Neuronal stem cell (in vitro differentiated cells): ENCODE data around the gene TMEM196. TPM values are rescaled to one million over a fixed set of nuclear protein-coding genes. Genes with fewer than 3 reads are reported as not detected.

ENCODE experiments used
- DNase-seq: peaks from one replicate; pipeline ENCODE4 v3.0.0-alpha.2; 2013; ENCODE audit warnings: low spot score
- H2AFZ ChIP-seq: one replicate; pipeline ENCODE4 v1.6.1; 2013; ENCODE audit warnings: mild to moderate bottlenecking, low read length, inconsistent platforms
- H2AK5ac ChIP-seq: 2 replicates; pipeline ENCODE4 v1.6.1; 2013; ENCODE audit warnings: low read depth, mild to moderate bottlenecking, inconsistent platforms, low read length, moderate library complexity, mixed read lengths
- H2BK120ac ChIP-seq: 2 replicates; pipeline ENCODE4 v1.6.1; 2013; ENCODE audit warnings: low read depth, mild to moderate bottlenecking, inconsistent platforms, low read length, moderate library complexity, mixed read lengths
- H2BK12ac ChIP-seq: one replicate; pipeline ENCODE4 v1.6.1; 2013; ENCODE audit warnings: low read length, inconsistent platforms
- H2BK15ac ChIP-seq: 2 replicates; pipeline ENCODE4 v1.6.1; 2013; ENCODE audit warnings: mild to moderate bottlenecking, low read length, inconsistent platforms, mixed read lengths
- H2BK5ac ChIP-seq: one replicate; pipeline ENCODE4 v1.6.1; 2013; ENCODE audit warnings: inconsistent platforms, mild to moderate bottlenecking, low read length, moderate library complexity
- H3K14ac ChIP-seq: one replicate; pipeline ENCODE4 v1.6.1; 2013; ENCODE audit warnings: low read length, inconsistent platforms
- H3K18ac ChIP-seq: 2 replicates; pipeline ENCODE4 v1.6.1; 2013; ENCODE audit warnings: low read length, inconsistent platforms
- H3K23ac ChIP-seq: 2 replicates; pipeline ENCODE4 v1.6.1; 2013; ENCODE audit warnings: low read depth, mild to moderate bottlenecking, mixed read lengths, low read length, inconsistent platforms; ENCODE audit not compliant: poor library complexity
- H3K27ac ChIP-seq: replicated peaks from 3 replicates; pipeline ENCODE4 v1.5.1; 2013; ENCODE audit warnings: low read length, inconsistent platforms
- H3K27me3 ChIP-seq, 3 experiments: 2 replicates each; pipeline ENCODE4 v1.6.1; 2013; ENCODE audit warnings: low read length in 3 of 3, mild to moderate bottlenecking in 2 of 3, inconsistent platforms in 1 of 3, low read depth in 1 of 3, mixed read lengths in 1 of 3, moderate library complexity in 1 of 3; ENCODE audit not compliant: control insufficient read depth in 3 of 3, insufficient read depth in 3 of 3
- H3K36me3 ChIP-seq, 2 donors: replicated peaks in 1 of 2; 2 replicates each; pipeline ENCODE4 v1.6.1; 2013; ENCODE audit warnings: low read length in 2 of 2; ENCODE audit not compliant: control insufficient read depth in 2 of 2, insufficient read depth in 2 of 2
- H3K4ac ChIP-seq: 2 replicates; pipeline ENCODE4 v1.6.1; 2013; ENCODE audit warnings: inconsistent platforms, mild to moderate bottlenecking, low read length, moderate library complexity
- H3K4me1 ChIP-seq, 2 donors: 1 replicate in 1 of 2; 2 replicates in 1 of 2; pipeline ENCODE4 v1.6.1; 2013; ENCODE audit warnings: low read length in 2 of 2, low read depth in 1 of 2; ENCODE audit not compliant: control insufficient read depth in 2 of 2, insufficient read depth in 1 of 2
- H3K4me2 ChIP-seq: one replicate; pipeline ENCODE4 v1.6.1; 2013; ENCODE audit warnings: mild to moderate bottlenecking, low read length, inconsistent platforms; ENCODE audit not compliant: insufficient read depth, poor library complexity, severe bottlenecking
- H3K4me3 ChIP-seq, 2 donors: 2 replicates each; pipeline ENCODE4 v1.5.1; 2013; ENCODE audit warnings: low read length in 2 of 2, mild to moderate bottlenecking in 2 of 2, inconsistent platforms in 1 of 2, moderate library complexity in 1 of 2
- H3K79me1 ChIP-seq: one replicate; pipeline ENCODE4 v1.6.1; 2013; ENCODE audit warnings: low read depth, mild to moderate bottlenecking, inconsistent platforms, low read length, moderate library complexity
- H3K9ac ChIP-seq: one replicate; pipeline ENCODE4 v1.6.1; 2013; ENCODE audit warnings: mild to moderate bottlenecking, low read depth, low read length, inconsistent platforms; ENCODE audit not compliant: poor library complexity
- H3K9me3 ChIP-seq, 2 donors: replicated peaks in 1 of 2; 2 replicates each; pipeline versions ENCODE3 to v1.6.1; 2013; ENCODE audit warnings: low read length in 2 of 2, mild to moderate bottlenecking in 2 of 2, inconsistent platforms in 1 of 2, low read depth in 1 of 2, mixed read lengths in 1 of 2, moderate library complexity in 1 of 2; ENCODE audit not compliant: control insufficient read depth in 2 of 2, insufficient read depth in 1 of 2
- H4K8ac ChIP-seq: one replicate; pipeline ENCODE4 v1.6.1; 2013; ENCODE audit warnings: low read depth, mild to moderate bottlenecking, inconsistent platforms, low read length, moderate library complexity
- H4K91ac ChIP-seq: one replicate; pipeline ENCODE4 v1.6.1; 2013; ENCODE audit warnings: low read length, low read depth, mild to moderate bottlenecking, inconsistent platforms; ENCODE audit not compliant: poor library complexity
- WGBS, 2 donors: extraction: QIAGEN DNeasy Blood & Tissue Kit; methylation state at CpG; one replicate each; pipeline ENCODE4 v1.1.7; 2013; ENCODE audit warnings: missing lambda C conversion rate in 2 of 2, mixed read lengths in 1 of 2; ENCODE audit not compliant: insufficient read length in 2 of 2, insufficient replicate concordance in 1 of 2; ENCODE audit errors: extremely low coverage in 2 of 2; 5-methylcytosine and 5-hydroxymethylcytosine counted together
- polyA plus RNA-seq, 2 experiments: library from polyadenylated mRNA; stranded (reverse); fragments of 200-250 nt; gene quantifications; one replicate each; pipeline ENCODE4 v1.2.3, GENCODE V29; 2013

Gene TMEM196
- 0.08 TPM for polyA plus RNA-seq (2013, experiment 1 of 2)
- polyA plus RNA-seq (2013, experiment 2 of 2), result 0.04 TPM

- Histone ChIP-seq H3K36me3 (no peaks in the 10 kb centered on the region), H2AFZ (peak within 1 kb of the TSS; percentile 62), H4K8ac (no peak within 1 kb of the TSS), H2BK12ac (no peak within 1 kb of the TSS), H3K9ac (peak within 1 kb of the TSS; percentile 9), H3K27ac (no peak within 1 kb of the TSS), H3K4me2 (peak within 1 kb of the TSS; percentile 82), H3K18ac (no peak within 1 kb of the TSS), H3K4me1 (peaks cover 0 to 2% of the 10 kb centered on the region in 2 donors), H2BK120ac (no peak within 1 kb of the TSS), H3K9me3 (no peaks in the 10 kb centered on the region), H4K91ac (no peak within 1 kb of the TSS), H3K79me1 (no peaks in the 10 kb centered on the region), H3K27me3 (peaks cover 0 to 30% (median 3%) of the 10 kb centered on the region in 3 experiments), H2AK5ac (no peak within 1 kb of the TSS), H2BK15ac (no peak within 1 kb of the TSS), H3K23ac (no peak within 1 kb of the TSS), H2BK5ac (no peak within 1 kb of the TSS), H3K14ac (no peak within 1 kb of the TSS), H3K4ac (no peak within 1 kb of the TSS), H3K4me3 (peak within 1 kb of the TSS; percentile 12 to 65)
- no CpG with 5 or more reads among the region's 49 CpGs for WGBS, 2 donors
- peak; percentile 57 for DNase-seq
These were observed at the start of gene TMEM196 for GRCh38 chr7:19772841-19773760. Gene TMEM196, minus strand, starts transcription at chr7:19773617. Its CDS starts 921 bp downstream, at chr7:19772696.

- Histone ChIP-seq H4K8ac (no peak overlapping the region), H3K14ac (no peak overlapping the region), H3K36me3 (no peaks in the 10 kb centered on the region), H3K9me3 (no peaks in the 10 kb centered on the region), H2AFZ (no peak overlapping the region), H2BK15ac (no peak overlapping the region), H3K4ac (no peak overlapping the region), H3K9ac (no peak overlapping the region), H3K4me2 (no peak overlapping the region), H3K23ac (no peak overlapping the region), H4K91ac (no peak overlapping the region), H2AK5ac (no peak overlapping the region), H3K4me3 (no peak overlapping the region), H3K27me3 (no peaks in the 10 kb centered on the region), H3K4me1 (no peaks in the 10 kb centered on the region), H3K18ac (no peak overlapping the region), H2BK12ac (no peak overlapping the region), H2BK120ac (no peak overlapping the region), H3K27ac (no peak overlapping the region), H2BK5ac (no peak overlapping the region), H3K79me1 (no peaks in the 10 kb centered on the region)
- no peak for DNase-seq
- WGBS, 2 donors, result no CpG with 5 or more reads among the region's 2 CpGs
These were observed 42.7 kb upstream of the TMEM196 start for GRCh38 chr7:19816128-19816527.

GRCh38 chr7:19815546-19815945, 42.1 kb upstream of the TMEM196 start:
- Histone ChIP-seq H3K4me1 (no peaks in the 10 kb centered on the region), H4K8ac (no peak overlapping the region), H3K27ac (no peak overlapping the region), H3K4ac (no peak overlapping the region), H2BK12ac (no peak overlapping the region), H3K18ac (no peak overlapping the region), H3K36me3 (no peaks in the 10 kb centered on the region), H4K91ac (no peak overlapping the region), H2AK5ac (no peak overlapping the region), H3K4me3 (no peak overlapping the region), H3K27me3 (no peaks in the 10 kb centered on the region), H3K9me3 (no peaks in the 10 kb centered on the region), H3K4me2 (no peak overlapping the region), H2BK120ac (no peak overlapping the region), H2AFZ (no peak overlapping the region), H3K79me1 (no peaks in the 10 kb centered on the region), H3K14ac (no peak overlapping the region), H2BK15ac (no peak overlapping the region), H2BK5ac (no peak overlapping the region), H3K9ac (no peak overlapping the region), H3K23ac (no peak overlapping the region)
- DNase-seq, result no peak
- WGBS, 2 donors, result no CpG with 5 or more reads among the region's 2 CpGs

GRCh38 chr7:19814776-19815175, 41.4 kb upstream of the TMEM196 start:
- H2BK120ac ChIP-seq, result no peak overlapping the region

More at GRCh38 chr7:19814776-19815175, 41.4 kb upstream of the TMEM196 start:
- Histone ChIP-seq H2BK15ac (no peak overlapping the region), H3K14ac (no peak overlapping the region), H3K4me2 (no peak overlapping the region), H3K27ac (no peak overlapping the region), H3K4me3 (no peak overlapping the region), H3K4me1 (no peaks in the 10 kb centered on the region), H3K27me3 (no peaks in the 10 kb centered on the region), H3K23ac (no peak overlapping the region), H3K9me3 (no peaks in the 10 kb centered on the region), H3K79me1 (no peaks in the 10 kb centered on the region), H2BK5ac (no peak overlapping the region), H3K36me3 (no peaks in the 10 kb centered on the region), H3K4ac (no peak overlapping the region), H2AK5ac (no peak overlapping the region), H4K8ac (no peak overlapping the region), H3K9ac (no peak overlapping the region), H3K18ac (no peak overlapping the region), H2BK12ac (no peak overlapping the region), H4K91ac (no peak overlapping the region), H2AFZ (no peak overlapping the region)
- no CpG with 5 or more reads among the region's 2 CpGs for WGBS, 2 donors
- no peak for DNase-seq
